Activated CD4-positive, CD25-positive, alpha-beta regulatory T cell (primary cell): Measurements from ENCODE around the gene B9D1.
"Not testable (repeated sequence)": the region's sequence is repeated elsewhere in the genome, so short reads cannot be mapped to it uniquely, and the experiment has no call there.

ENCODE experiments used
- DNase-seq, 4 experiments: peaks; one replicate each; lab custom pipeline; 2025; lab: John Stamatoyannopoulos, UW

B9D1 gene

DNA sequence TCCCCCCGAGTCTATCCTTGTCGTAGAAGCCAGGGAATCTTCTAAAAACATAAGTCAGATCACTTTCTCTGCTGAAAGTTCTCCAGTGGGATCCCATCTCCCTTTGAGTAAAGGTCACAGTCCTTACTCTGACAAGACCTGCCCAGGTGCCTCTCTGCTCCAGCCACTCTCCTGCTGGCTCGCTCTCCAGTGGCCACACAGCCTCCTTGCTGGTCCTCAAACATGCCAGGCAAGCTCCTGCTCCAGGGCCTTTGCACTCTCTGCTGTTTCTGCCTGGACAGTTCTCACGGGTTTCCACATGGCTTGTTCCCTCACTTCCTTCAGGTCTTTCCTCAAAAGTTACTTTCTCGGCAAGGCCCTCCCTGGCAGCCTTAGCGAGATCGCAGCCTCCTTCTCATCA, 3.4 kb downstream of the B9D1 start:
- DNase-seq = no peak

GRCh38 chr17:19357761-19358160, 4.8 kb downstream of the B9D1 start:
- DNase-seq = no peak

GRCh38 chr17:19357351-19357750, 5.2 kb downstream of the B9D1 start:
- no peak for DNase-seq

DNA sequence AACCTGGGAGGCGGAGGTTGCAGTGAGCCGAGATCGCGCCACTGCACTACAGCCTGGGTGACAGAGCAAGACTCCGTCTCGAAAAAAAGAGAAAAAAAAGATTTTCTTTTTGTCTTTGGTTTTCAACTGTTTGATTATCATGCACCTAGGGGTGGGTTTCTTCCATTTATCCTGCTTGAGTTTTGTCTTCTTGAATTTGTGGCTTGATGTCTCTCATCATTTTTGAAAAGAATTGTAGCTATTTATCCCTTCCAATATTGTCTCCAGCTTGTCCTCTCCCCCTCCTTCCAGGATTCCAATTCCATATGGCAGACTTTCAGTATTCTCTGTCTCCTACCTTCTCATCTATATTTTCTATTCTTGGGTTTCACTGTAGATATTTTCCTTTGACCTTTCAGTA, 7.8 kb downstream of the B9D1 start:
- no peak for DNase-seq

DNA sequence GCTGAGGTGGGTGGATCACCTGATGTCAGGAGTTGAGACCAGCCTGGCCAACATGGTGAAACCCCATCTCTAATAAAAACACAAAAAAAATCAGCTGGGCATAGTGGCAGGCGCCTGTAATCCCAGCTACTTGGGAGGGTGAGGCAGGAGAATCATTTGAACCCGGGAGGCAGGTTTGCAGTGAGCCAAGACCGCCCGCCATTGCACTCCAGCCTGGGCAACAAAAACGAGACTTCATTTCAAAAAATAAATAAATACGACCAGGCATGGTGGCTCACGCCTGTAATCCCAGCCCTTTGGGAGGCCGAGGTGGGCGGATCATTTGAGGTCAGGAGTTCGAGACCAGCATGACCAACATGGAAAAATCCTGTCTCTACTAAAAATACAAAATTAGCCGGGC, 9.1 kb downstream of the B9D1 start:
- DNase-seq = not testable (repeated sequence)

- DNase-seq = no peak
Measured at GRCh38 chr17:19348806-19349205, 13.7 kb downstream of the B9D1 start.

- DNase-seq = no peak
Measured at GRCh38 chr17:19348081-19348650, 14.4 kb downstream of the B9D1 start.

DNA sequence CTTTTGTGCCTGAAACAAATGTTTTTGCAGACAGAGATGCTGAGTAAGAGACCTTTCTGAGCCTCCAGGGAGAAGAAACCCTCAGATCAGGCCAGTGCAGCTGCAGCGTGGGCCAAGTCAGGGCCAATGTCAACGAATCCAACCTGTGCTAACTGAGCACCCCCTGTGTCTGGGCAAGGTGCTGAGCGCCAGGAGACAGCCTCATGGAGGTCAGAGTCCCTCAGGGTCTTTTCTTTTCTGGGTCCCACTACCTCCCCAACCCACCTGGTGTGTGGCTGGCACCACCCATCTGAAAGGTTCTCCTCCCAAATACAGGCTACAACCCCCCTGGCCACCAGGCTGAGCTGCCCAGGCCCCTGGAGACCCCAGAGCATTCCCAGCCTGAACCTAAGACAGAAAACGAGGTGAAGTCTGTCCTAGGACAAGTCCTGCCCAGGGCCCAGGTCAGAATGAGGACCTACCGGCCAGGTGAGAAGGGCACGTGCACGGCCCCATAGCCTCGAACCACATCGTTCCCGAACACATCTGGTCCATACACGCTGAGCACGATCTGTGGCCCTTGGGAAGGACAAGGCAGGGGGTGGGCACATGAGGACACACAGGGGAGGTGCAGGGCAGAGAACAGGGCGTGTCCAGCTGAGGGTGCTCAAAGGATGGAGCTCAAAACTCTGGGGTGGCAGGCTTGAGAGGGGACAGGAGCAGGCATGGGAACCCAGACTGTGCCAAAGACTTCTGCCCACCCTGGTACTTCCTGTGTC, 15.0 kb downstream of the B9D1 start:
- no peak for DNase-seq

DNA sequence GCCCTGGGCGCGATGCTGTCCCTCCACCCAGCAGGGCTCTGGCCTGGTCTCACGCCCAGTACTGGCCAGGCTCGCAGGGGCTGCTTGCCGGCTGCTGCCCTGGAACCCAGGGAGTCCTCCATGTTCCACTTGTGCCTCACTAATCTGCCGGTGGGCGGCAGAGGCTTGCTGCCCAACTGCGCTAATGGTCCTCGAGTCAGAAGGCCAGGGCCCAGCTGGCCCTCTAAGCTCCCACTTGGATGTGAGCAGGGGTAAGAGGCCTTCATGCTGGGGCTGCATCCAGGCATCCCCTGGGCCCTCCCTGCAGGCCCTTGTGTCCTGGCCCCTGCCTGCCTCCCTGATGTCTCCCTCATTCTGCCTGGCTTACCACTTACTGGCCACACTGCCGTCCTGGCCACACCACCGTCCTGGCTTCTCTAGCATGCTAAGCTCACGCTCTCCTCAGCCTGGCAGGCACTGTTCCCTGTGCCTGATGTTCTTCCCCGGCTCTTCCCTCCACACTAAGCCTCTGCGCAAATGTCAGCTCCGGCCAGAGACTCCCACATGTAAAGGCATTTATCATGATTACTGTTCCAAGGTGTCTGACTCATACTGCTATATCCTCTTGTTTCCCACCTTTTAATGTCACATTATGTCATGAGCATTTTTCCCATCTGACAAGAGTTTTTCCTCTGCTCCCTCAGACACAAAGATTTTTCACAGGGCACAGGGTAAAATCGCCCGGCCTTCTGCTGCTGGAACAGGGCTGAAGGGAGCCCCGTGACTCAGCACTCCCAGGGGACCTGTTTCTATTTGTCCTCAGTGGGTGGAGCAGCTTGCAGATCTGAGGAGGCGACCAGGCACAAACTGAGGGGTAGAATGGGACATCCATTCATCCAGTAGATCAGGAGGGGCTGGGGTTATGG, 15.9 kb downstream of the B9D1 start:
- no peak for DNase-seq

- no peak for DNase-seq
Measured at GRCh38 chr17:19345486-19346350, 16.8 kb downstream of the B9D1 start.

- DNase-seq = no peak
Measured at GRCh38 chr17:19345067-19345460, 17.5 kb downstream of the B9D1 start.

- DNase-seq = no peak
Measured at GRCh38 chr17:19344311-19345066, 18.0 kb downstream of the B9D1 start.

DNA sequence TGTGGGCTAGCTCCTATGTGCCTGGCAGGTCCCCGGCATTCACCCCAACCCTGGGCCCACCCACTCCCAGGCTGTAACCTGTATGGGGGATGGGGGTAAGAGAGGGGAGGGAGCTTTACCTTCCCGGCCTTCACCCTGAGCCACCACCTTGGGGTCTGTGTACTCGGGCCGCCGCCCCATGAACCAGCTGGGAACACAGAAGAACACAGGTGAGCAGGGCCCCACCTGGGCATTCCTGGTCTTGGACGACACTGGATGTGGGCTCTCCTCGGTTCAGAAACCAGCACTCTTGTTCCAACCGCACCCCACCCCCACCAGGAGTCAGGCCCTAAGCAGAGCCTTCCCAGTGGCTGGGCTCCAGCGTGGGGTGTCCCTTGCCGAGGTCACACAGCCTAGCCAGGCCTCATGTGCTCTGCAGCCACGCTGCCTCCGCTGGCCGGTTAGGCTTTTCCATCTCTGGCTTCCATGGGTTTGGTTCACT, 18.8 kb downstream of the B9D1 start:
- DNase-seq = no peak

DNA sequence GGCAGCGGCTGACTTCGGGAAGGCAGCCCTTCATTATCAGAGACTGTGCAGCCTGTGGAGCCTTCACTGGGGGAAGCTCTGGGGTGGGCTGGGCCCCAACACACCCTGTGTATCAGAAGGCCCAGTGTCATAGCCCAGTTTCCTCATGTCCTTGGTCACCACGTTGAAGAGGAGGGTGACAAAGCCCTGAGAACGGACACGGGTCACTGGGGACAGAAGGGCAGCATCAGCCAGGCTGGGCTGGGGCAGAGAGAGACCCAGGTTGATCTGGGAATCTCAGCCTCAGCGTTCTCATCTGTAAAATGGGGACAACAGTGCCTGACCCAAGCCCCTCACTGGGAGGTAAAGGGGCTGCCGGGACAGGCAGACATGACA, 19.3 kb downstream of the B9D1 start:
- no peak for DNase-seq

DNA sequence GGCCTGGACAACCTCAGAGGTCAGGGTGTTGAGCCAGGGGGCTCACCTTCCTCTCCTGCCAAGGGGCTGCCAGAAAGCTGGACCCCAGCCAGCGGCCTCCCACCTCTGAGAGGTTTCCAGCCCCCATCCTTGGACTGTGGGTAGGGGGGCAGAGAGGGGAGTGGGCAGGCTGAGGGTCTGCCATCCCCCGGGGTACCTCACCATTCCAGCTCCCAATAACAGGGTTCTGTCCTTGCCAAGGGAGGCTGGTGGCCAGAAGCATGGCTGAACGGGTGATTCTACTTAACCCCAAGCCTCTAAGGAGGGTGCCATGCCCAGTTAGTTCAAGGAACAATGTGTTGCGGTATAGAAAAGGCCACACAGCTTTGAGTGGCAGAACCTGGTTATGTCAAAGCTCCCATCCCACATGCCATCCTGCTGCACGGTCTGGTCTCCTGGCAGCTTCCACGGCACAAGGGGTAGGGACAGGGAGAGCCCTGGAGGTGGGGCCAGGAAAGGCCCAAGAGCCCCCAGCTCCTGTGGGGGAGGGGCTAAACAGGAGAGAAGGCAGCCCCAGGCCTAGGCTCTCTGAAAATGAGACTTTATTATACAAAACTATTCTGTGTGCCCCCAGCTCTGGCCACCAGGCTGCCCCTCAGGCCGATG, 19.8 kb downstream of the B9D1 start:
- DNase-seq = no peak

DNA sequence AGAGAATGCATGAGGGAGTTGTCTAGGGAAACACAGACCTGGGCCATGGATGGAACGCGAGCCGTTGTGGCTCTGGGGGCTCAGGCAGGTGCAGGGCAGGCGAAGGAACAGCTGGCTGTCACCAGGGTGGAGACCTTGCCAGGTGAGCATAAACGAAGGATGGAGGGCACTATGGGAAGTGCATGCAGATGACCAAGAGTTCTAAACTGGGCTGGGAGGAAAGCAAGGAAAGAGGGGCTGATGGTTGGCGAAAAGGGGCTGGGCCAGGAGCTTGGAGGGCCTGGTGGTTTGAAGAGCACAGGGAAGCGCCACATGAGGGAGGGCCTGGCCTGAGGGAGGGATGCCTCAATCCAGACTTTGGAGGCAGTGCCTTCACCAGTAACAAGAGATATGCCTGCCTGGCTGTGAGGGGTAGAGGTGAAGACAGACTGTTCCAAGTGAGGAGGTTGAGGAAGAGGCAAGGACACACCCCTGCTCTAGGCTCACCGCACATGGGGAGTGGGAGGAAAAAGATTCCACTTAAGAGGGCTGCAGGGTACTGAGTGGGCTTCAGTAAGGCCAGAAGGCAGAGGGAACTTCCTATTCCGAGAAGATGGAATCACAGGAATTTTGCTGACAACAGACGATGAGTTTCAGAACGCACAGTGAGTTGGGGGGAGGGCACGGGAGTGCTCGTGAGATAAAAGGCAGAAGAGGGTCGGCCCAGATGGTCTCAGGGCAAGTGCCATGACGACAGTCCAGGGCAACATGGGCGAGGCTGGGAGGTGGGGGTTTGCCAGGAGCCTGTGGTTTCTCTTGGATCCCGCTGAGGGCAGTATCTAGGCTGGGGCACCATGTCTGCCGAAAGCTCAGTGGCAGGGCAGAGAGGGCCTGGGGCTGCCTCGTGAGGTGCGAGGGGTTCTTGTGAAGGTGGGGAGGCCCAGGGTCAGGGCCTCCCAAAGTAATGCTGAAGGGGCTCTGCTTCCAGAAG, 20.6 kb downstream of the B9D1 start:
- DNase-seq = no peak

GRCh38 chr17:19341211-19341631, 21.3 kb downstream of the B9D1 start:
- DNase-seq = no peak

DNA sequence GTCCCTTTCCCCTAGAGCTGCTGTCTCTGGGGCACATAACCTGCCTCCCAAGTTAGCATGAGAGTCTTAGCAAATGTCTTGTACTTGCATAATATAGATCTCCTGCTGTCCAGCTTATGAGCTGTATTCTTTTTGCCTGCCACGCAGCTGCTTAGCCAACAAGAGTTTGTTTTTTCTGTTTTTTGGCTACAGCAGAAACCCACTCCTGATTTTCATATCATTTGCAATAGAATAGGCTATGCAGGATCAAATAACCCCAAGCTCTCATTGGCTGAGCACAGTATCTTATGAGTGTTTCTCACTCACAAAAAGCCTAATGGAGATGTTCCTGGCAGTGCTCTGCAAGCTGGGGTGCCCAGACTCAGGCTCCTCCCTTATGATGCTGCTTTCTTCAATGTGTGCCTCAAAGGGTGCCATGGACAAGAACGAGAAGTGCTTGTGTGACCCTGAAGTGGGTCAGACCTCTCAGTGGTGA, 23.1 kb downstream of the B9D1 start:
- DNase-seq = no peak
